ENCODE measurements around the gene ILF3.

GRCh38 chr19:10691178-10691881 is 37.2 kb downstream of the ILF3 start:
- TF ChIP-seq, protein P1, sequence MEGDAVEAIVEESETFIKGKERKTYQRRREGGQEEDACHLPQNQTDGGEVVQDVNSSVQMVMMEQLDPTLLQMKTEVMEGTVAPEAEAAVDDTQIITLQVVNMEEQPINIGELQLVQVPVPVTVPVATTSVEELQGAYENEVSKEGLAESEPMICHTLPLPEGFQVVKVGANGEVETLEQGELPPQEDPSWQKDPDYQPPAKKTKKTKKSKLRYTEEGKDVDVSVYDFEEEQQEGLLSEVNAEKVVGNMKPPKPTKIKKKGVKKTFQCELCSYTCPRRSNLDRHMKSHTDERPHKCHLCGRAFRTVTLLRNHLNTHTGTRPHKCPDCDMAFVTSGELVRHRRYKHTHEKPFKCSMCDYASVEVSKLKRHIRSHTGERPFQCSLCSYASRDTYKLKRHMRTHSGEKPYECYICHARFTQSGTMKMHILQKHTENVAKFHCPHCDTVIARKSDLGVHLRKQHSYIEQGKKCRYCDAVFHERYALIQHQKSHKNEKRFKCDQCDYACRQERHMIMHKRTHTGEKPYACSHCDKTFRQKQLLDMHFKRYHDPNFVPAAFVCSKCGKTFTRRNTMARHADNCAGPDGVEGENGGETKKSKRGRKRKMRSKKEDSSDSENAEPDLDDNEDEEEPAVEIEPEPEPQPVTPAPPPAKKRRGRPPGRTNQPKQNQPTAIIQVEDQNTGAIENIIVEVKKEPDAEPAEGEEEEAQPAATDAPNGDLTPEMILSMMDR (IDR thresholded peaks at IDR 0.05) = no peak
- no peak for TF ChIP-seq POLR2AphosphoS5 (IDR thresholded peaks at IDR 0.05)

All from suprapubic skin (tissue), 3 donors.